NT2/D1 (cell line): ENCODE measurements around the gene PCDHA10.

Experiments
- DNase-seq: peaks from one replicate; pipeline ENCODE4 v3.0.0-alpha.2; 2011; ENCODE audit warnings: low read depth, low spot score
- H3K27me3 ChIP-seq: 2 replicates; pipeline ENCODE4 v1.6.0; 2011; ENCODE audit warnings: mild to moderate bottlenecking; ENCODE audit not compliant: insufficient read length, insufficient read depth
- H3K36me3 ChIP-seq: 2 replicates; pipeline ENCODE4 v1.6.1; 2011; ENCODE audit warnings: mild to moderate bottlenecking, low read length, mixed read lengths; ENCODE audit not compliant: insufficient read depth, insufficient read length
- H3K4me1 ChIP-seq: 2 replicates; pipeline ENCODE4 v1.5.1; 2011; ENCODE audit not compliant: insufficient read depth, insufficient read length
- H3K4me3 ChIP-seq: 2 replicates; pipeline ENCODE4 v1.5.1; 2011; ENCODE audit warnings: low read depth; ENCODE audit not compliant: insufficient read length
- H3K9ac ChIP-seq: 2 replicates; pipeline ENCODE4 v1.6.0; 2011; ENCODE audit warnings: low read depth; ENCODE audit not compliant: insufficient read length
- H3K9me3 ChIP-seq: 2 replicates; pipeline ENCODE4 v1.5.1; 2011; ENCODE audit warnings: mild to moderate bottlenecking, low read length; ENCODE audit not compliant: insufficient read depth
- SUZ12 ChIP-seq: IDR thresholded peaks from 2 replicates; pipeline ENCODE4 v1.6.1; 2011; ENCODE audit not compliant: insufficient read length, insufficient read depth; ENCODE audit errors: extremely low read depth
- YY1 ChIP-seq: IDR thresholded peaks from 2 replicates; pipeline ENCODE4 v1.6.1; 2011; ENCODE audit not compliant: insufficient read length, insufficient read depth
- ZNF274 ChIP-seq: IDR thresholded peaks from 2 replicates; pipeline ENCODE4 v1.6.1; 2011; ENCODE audit warnings: mild to moderate bottlenecking, low read depth, low read length

The PCDHA10 gene

DNA sequence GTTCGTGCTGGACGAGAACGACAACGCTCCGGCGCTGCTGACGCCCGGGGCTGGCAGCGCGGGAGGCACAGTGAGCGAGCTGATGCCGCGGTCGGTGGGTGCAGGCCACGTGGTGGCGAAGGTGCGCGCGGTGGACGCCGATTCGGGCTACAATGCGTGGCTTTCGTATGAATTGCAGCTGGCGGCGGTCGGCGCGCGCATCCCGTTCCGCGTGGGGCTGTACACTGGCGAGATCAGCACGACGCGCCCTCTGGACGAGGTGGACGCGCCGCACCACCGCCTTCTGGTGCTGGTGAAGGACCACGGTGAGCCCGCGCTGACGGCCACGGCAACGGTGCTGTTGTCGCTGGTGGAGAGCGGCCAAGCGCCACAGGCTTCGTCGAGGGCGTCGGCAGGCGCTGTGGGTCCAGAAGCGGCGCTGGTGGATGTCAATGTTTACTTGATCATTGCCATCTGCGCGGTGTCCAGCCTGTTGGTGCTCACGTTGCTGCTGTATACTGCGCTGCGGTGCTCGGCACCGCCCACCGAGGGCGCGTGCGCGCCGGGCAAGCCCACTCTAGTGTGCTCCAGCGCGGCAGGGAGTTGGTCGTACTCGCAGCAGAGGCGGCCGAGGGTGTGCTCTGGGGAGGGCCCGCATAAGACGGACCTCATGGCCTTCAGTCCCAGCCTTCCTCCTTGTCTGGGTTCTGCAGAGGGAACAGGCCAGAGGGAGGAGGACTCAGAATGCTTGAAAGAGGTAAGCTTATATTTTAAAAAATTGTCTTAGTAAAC, 28.4 kb downstream of the PCDHA10 start:
- H3K9ac ChIP-seq = no peak overlapping the region
- H3K9me3 ChIP-seq = peaks cover 9% of the 10 kb centered on the region; the same call in 1 of the 2 replicates
- H3K27me3 ChIP-seq = no peaks in the 10 kb centered on the region
- TF ChIP-seq YY1 (no peak), ZNF274 (no peak), SUZ12 (no peak)
- DNase-seq = no peak
- H3K4me1 ChIP-seq = no peaks in the 10 kb centered on the region
- H3K36me3 ChIP-seq = peaks cover 4% of the 10 kb centered on the region
- no peak overlapping the region for H3K4me3 ChIP-seq

DNA sequence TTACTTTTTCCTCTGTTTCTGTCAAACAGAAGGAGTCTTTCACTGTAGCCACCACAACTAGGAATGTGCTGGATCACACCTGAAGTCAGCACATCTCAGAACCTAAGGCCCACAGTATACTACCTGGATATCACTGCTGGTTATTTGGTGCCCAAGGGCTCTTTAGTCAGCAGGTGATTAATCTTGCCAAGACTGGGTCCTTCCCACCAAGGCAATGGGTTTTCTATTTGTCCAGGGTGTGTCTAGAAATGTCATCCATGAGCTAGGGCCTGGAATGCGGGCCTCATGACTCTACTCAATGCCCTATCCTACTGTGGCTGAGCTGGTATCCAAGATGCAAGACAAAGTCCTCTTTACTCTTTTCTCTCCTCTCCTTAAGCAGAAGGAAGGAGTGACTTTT, 60.6 kb downstream of the PCDHA10 start:
- Histone ChIP-seq H3K4me1 (no peaks in the 10 kb centered on the region), H3K4me3 (no peak overlapping the region), H3K27me3 (no peaks in the 10 kb centered on the region), H3K36me3 (no peaks in the 10 kb centered on the region), H3K9ac (no peak overlapping the region), H3K9me3 (no peaks in the 10 kb centered on the region)
- no peak for DNase-seq
- TF ChIP-seq YY1 (no peak), ZNF274 (no peak), SUZ12 (no peak)
